ENCODE data around the gene MTF1.

MTF1 gene

GRCh38 chr1:37872692-37873091 lies 13.3 kb upstream of the MTF1 start:
- Histone ChIP-seq H3K4me3 (replicated peaks; ENCODE audit: insufficient read depth, low read length) (no peak overlapping the region), H3K27ac (replicated peaks) (no peak overlapping the region), H3K27me3 (ENCODE audit: insufficient read depth, poor library complexity, severe bottlenecking) (no peaks in the 10 kb centered on the region)
- TF ChIP-seq CTCF (IDR thresholded peaks at IDR 0.05; ENCODE audit: insufficient read depth, low read length) (no peak), GABPA (IDR thresholded peaks at IDR 0.05; ENCODE audit: low read depth) (no peak), POLR2AphosphoS5 (IDR thresholded peaks at IDR 0.05; ENCODE audit: low read depth) (no peak), SPI1 (IDR thresholded peaks at IDR 0.05; ENCODE audit: borderline replicate concordance, low read depth) (no peak)
- DNase-seq (ENCODE audit: low read depth in 1 of 2, low spot score in 1 of 2) = no peak

- DNase-seq (ENCODE audit: low read depth in 1 of 2, low spot score in 1 of 2) = no peak
- H3K4me3 ChIP-seq (replicated peaks; ENCODE audit: insufficient read depth, low read length) = no peak overlapping the region
- H3K27ac ChIP-seq (replicated peaks) = no peak overlapping the region
- no peaks in the 10 kb centered on the region for H3K27me3 ChIP-seq (ENCODE audit: insufficient read depth, poor library complexity, severe bottlenecking)
- TF ChIP-seq CTCF (IDR thresholded peaks at IDR 0.05; ENCODE audit: insufficient read depth, low read length) = no peak
- TF ChIP-seq GABPA (IDR thresholded peaks at IDR 0.05; ENCODE audit: low read depth) = no peak
- no peak for TF ChIP-seq POLR2AphosphoS5 (IDR thresholded peaks at IDR 0.05; ENCODE audit: low read depth)
- TF ChIP-seq REST (IDR thresholded peaks at IDR 0.05; ENCODE audit: insufficient replicate concordance, low read depth) = no peak
- TF ChIP-seq SPI1 (IDR thresholded peaks at IDR 0.05; ENCODE audit: borderline replicate concordance, low read depth) = no peak
Observed at GRCh38 chr1:37868466-37868865, 9.1 kb upstream of the MTF1 start.

- no peak overlapping the region for H3K4me3 ChIP-seq (replicated peaks; ENCODE audit: insufficient read depth, low read length)
- H3K27me3 ChIP-seq (ENCODE audit: insufficient read depth, poor library complexity, severe bottlenecking) = no peaks in the 10 kb centered on the region
- H3K27ac ChIP-seq (replicated peaks) = no peak overlapping the region
- DNase-seq (ENCODE audit: low read depth in 1 of 2, low spot score in 1 of 2) = no peak
- no peak for TF ChIP-seq POLR2AphosphoS5 (IDR thresholded peaks at IDR 0.05; ENCODE audit: low read depth)
- no peak for TF ChIP-seq REST (IDR thresholded peaks at IDR 0.05; ENCODE audit: insufficient replicate concordance, low read depth)
- TF ChIP-seq GABPA (IDR thresholded peaks at IDR 0.05; ENCODE audit: low read depth) = no peak
- TF ChIP-seq CTCF (IDR thresholded peaks at IDR 0.05; ENCODE audit: insufficient read depth, low read length) = no peak
- no peak for TF ChIP-seq SPI1 (IDR thresholded peaks at IDR 0.05; ENCODE audit: borderline replicate concordance, low read depth)
Observed at GRCh38 chr1:37867784-37868183, 8.4 kb upstream of the MTF1 start.

GRCh38 chr1:37866491-37866890 lies 7.1 kb upstream of the MTF1 start:
- DNase-seq (ENCODE audit: low read depth in 1 of 2, low spot score in 1 of 2) = no peak
- no peak overlapping the region for H3K4me3 ChIP-seq (replicated peaks; ENCODE audit: insufficient read depth, low read length)
- H3K27ac ChIP-seq (replicated peaks) = no peak overlapping the region
- TF ChIP-seq REST (IDR thresholded peaks at IDR 0.05; ENCODE audit: insufficient replicate concordance, low read depth) = no peak
- TF ChIP-seq SPI1 (IDR thresholded peaks at IDR 0.05; ENCODE audit: borderline replicate concordance, low read depth) = no peak
- TF ChIP-seq GABPA (IDR thresholded peaks at IDR 0.05; ENCODE audit: low read depth) = no peak
- TF ChIP-seq POLR2AphosphoS5 (IDR thresholded peaks at IDR 0.05; ENCODE audit: low read depth) = no peak
- no peaks in the 10 kb centered on the region for H3K27me3 ChIP-seq (ENCODE audit: insufficient read depth, poor library complexity, severe bottlenecking)
